GM12878 (cell line): ENCODE data around the gene CBX7. TPM values are rescaled to one million over a fixed set of nuclear protein-coding genes. Genes with fewer than 3 reads are reported as not detected.

ENCODE experiments used
- ATAC-seq: fragments of 200-7000 bp; cut with Tn5 transposase; 3 replicates; pipeline ENCODE4 v1.9.1; 2020; ENCODE audit warnings: mild to moderate bottlenecking, moderate library complexity
- BruUV-seq: library from RNA; stranded (reverse); fragments of 400-500 nt; replicated peaks from 2 replicates; lab custom pipeline; 2021; lab: Mats Ljungman, UMichigan
- CTCF ChIA-PET: fragments of 300-600 bp; sonication (Branson Sonifier 250); formaldehyde crosslinking; extraction: SDS; loops from one replicate; lab custom pipeline; 2021; ENCODE audit warnings: inconsistent platforms; lab: Yijun Ruan, JAX
- POLR2A ChIA-PET: fragments of 350-600 bp; formaldehyde crosslinking; extraction: SDS; loops from one replicate; lab custom pipeline; 2021; ENCODE audit warnings: inconsistent platforms; lab: Charles Lee
- RAD21 ChIA-PET: fragments of 300-600 bp; sonication (Branson Sonifier 250); formaldehyde crosslinking; loops from one replicate; lab custom pipeline; 2023; ENCODE audit warnings: antibody characterized with exemption; ENCODE audit not compliant: unreplicated experiment; lab: Charles Lee
- SMC1A ChIA-PET: fragments of 300-600 bp; sonication (Branson Sonifier 250); formaldehyde crosslinking; loops from one replicate; lab custom pipeline; 2023; ENCODE audit not compliant: unreplicated experiment, uncharacterized antibody; lab: Charles Lee
- DNase-seq: peaks from one replicate; pipeline ENCODE4 v3.0.0-alpha.2; 2011; ENCODE audit warnings: low read depth, low spot score
- FAIRE-seq: peaks from 3 replicates; lab custom pipeline; 2011; peaks lifted over from hg19 to GRCh38; lab: Jason Lieb, UNC
- H2AFZ ChIP-seq: 2 replicates; pipeline ENCODE4 v1.6.0; 2011; ENCODE audit warnings: low read depth, low read length, control low read depth; ENCODE audit not compliant: control insufficient read depth
- H3K27ac ChIP-seq: 2 replicates; pipeline ENCODE4 v1.5.1; 2011; ENCODE audit warnings: control low read depth; ENCODE audit not compliant: control insufficient read depth, insufficient read depth
- H3K27me3 ChIP-seq, 2 experiments: replicated peaks in 1 of 2; 2 replicates each; pipeline versions ENCODE4 v1.6.0 to v1.6.1; 2011; ENCODE audit warnings: low read length in 1 of 2; ENCODE audit not compliant: control insufficient read depth in 2 of 2, insufficient read depth in 2 of 2
- H3K36me3 ChIP-seq, 2 experiments: 2 replicates each; pipeline ENCODE4 v1.5.1; 2011; ENCODE audit warnings: low read length in 1 of 2; ENCODE audit not compliant: control insufficient read depth in 2 of 2, insufficient read depth in 2 of 2
- H3K4me1 ChIP-seq: 2 replicates; pipeline ENCODE4 v1.6.1; 2011; ENCODE audit warnings: mild to moderate bottlenecking, low read length, moderate library complexity, mixed read lengths; ENCODE audit not compliant: control insufficient read depth, insufficient read depth
- H3K4me2 ChIP-seq: 2 replicates; pipeline ENCODE4 v1.6.0; 2011; ENCODE audit warnings: control low read depth; ENCODE audit not compliant: control insufficient read depth, insufficient read depth
- H3K4me3 ChIP-seq: fragments of 200-600 bp; sonication (generic); 2 replicates; pipeline ENCODE4 v1.5.1; 2016
- H3K79me2 ChIP-seq: 2 replicates; pipeline ENCODE4 v1.6.0; 2011; ENCODE audit warnings: low read length; ENCODE audit not compliant: control insufficient read depth, insufficient read depth
- H3K9ac ChIP-seq: 2 replicates; pipeline ENCODE4 v1.8.0; 2011; ENCODE audit warnings: low read length, control low read depth, mixed read lengths; ENCODE audit not compliant: control insufficient read depth, insufficient read depth
- H3K9me3 ChIP-seq: replicated peaks from 3 replicates; pipeline ENCODE4 v1.5.1; 2011; ENCODE audit warnings: mild to moderate bottlenecking, low read length; ENCODE audit not compliant: control insufficient read depth, insufficient read depth
- H4K20me1 ChIP-seq: 2 replicates; pipeline ENCODE4 v1.6.0; 2011; ENCODE audit not compliant: control insufficient read depth, insufficient read depth
- ATF7 ChIP-seq: fragments of 450-650 bp; IDR thresholded peaks from 2 replicates; pipeline ENCODE4 v1.6.1; 2016; ENCODE audit warnings: low read depth, mild to moderate bottlenecking
- CBX3 ChIP-seq: fragments of 200-600 bp; sonication (generic); IDR thresholded peaks from 2 replicates; pipeline ENCODE4 v1.6.1; 2016; ENCODE audit warnings: low read depth, borderline replicate concordance
- EED ChIP-seq: sonication (generic); IDR thresholded peaks from 2 replicates; pipeline ENCODE4 v1.6.1; 2016; ENCODE audit warnings: antibody characterized with exemption, low read depth
- NFXL1 ChIP-seq: fragments of 450-650 bp; IDR thresholded peaks from 2 replicates; pipeline ENCODE4 v1.6.1; 2017; ENCODE audit warnings: antibody characterized with exemption, mild to moderate bottlenecking, borderline replicate concordance
- NR2F1 ChIP-seq: fragments of 450-650 bp; conservative IDR thresholded peaks from 2 replicates; pipeline ENCODE4 v1.6.1; 2017; ENCODE audit warnings: mild to moderate bottlenecking
- NRF1 ChIP-seq: conservative IDR thresholded peaks from 2 replicates; pipeline ENCODE4 v1.6.1; 2011; ENCODE audit warnings: mild to moderate bottlenecking, low read depth, low read length, improper control_type of control experiment
- STAT1 ChIP-seq: fragments of 450-650 bp; conservative IDR thresholded peaks from 2 replicates; pipeline ENCODE4 v1.6.1; 2014; ENCODE audit warnings: antibody characterized with exemption, mild to moderate bottlenecking
- TCF7 ChIP-seq: IDR thresholded peaks from 2 replicates; pipeline ENCODE4 v1.6.1; 2014; ENCODE audit warnings: antibody characterized with exemption, borderline replicate concordance
- WGBS: methylation state at CpG from one replicate; pipeline ENCODE4 v1.1.6; 2016; ENCODE audit warnings: low lambda C conversion rate; ENCODE audit not compliant: insufficient replicate concordance, insufficient coverage; ENCODE audit errors: missing lambda C conversion rate; 5-methylcytosine and 5-hydroxymethylcytosine counted together
- in situ Hi-C: fragments of 300-500 bp; cut with MboI; formaldehyde crosslinking; loops from 9 replicates; pipeline ENCODE4 v1.14.3; 2018; ENCODE audit warnings: mixed read lengths
- intact Hi-C: fragments of 100-400 bp; cut with micrococcal nuclease; formaldehyde crosslinking; loops from one replicate; pipeline ENCODE4 v1.14.2; 2022; ENCODE audit not compliant: unreplicated experiment
- polyA plus RNA-seq, 11 experiments: library from polyadenylated mRNA; depleted of rRNA in 4 of 11; unstranded in 6 of 11; stranded (reverse) in 5 of 11; fragments of >200 nt; fragmentation: Nextera tagmentation in 4 of 11; fragmentation: Illumina TruSeq in 1 of 11; extraction: Ambion mirVana in 4 of 11; extraction: Trizol in 1 of 11; gene quantifications; 1 replicate in 1 of 11; 2 replicates in 10 of 11; pipeline versions ENCODE4 v1.2.1 to v1.2.3, GENCODE V29; 2011 to 2016; ENCODE audit warnings: inconsistent platforms in 2 of 11, missing spikeins in 2 of 11, low read depth in 1 of 11
- total RNA-seq, 4 experiments: library from RNA; depleted of rRNA in 3 of 4; stranded (reverse); fragments of >200 nt in 3 of 4; fragmentation: Illumina TruSeq in 1 of 4; extraction: Trizol in 1 of 4; gene quantifications; 2 replicates each; pipeline versions ENCODE4 v1.2.1 to v1.2.3, GENCODE V29; 2013 to 2021
- TF ChIP-seq, protein P1 (sequence below): IDR thresholded peaks from 2 replicates; pipeline ENCODE4 v1.6.1; 2011; ENCODE audit warnings: low read depth, mild to moderate bottlenecking, low read length, moderate library complexity, borderline replicate concordance; ENCODE audit errors: extremely low read depth
- TF ChIP-seq, protein P2 (sequence below): fragments of 450-650 bp; IDR thresholded peaks from 2 replicates; pipeline ENCODE4 v1.6.1; 2014; ENCODE audit warnings: mild to moderate bottlenecking
- TF ChIP-seq, protein P3 (sequence below): IDR thresholded peaks from 2 replicates; pipeline ENCODE4 v1.6.1; 2011; ENCODE audit warnings: borderline replicate concordance, low read depth, mild to moderate bottlenecking, moderate library complexity, low read length; ENCODE audit not compliant: insufficient read depth, poor library complexity, severe bottlenecking
- TF ChIP-seq, protein P4 (sequence below): IDR thresholded peaks from 2 replicates; pipeline ENCODE4 v1.6.1; 2011; ENCODE audit warnings: mild to moderate bottlenecking, low read depth, low read length, moderate library complexity; ENCODE audit not compliant: insufficient replicate concordance
- TF ChIP-seq, protein P5 (sequence below): fragments of 150-350 bp; IDR thresholded peaks from 2 replicates; pipeline ENCODE4 v1.6.1; 2016; ENCODE audit warnings: low read depth, low read length

The CBX7 gene
- total and polyA plus RNA-seq, 10 of the 15 experiments (the other 5 are each of a cell fraction or from before 2014, with no cell fraction given) = 0.18 to 17.2 (median 5.6) TPM

DNA sequence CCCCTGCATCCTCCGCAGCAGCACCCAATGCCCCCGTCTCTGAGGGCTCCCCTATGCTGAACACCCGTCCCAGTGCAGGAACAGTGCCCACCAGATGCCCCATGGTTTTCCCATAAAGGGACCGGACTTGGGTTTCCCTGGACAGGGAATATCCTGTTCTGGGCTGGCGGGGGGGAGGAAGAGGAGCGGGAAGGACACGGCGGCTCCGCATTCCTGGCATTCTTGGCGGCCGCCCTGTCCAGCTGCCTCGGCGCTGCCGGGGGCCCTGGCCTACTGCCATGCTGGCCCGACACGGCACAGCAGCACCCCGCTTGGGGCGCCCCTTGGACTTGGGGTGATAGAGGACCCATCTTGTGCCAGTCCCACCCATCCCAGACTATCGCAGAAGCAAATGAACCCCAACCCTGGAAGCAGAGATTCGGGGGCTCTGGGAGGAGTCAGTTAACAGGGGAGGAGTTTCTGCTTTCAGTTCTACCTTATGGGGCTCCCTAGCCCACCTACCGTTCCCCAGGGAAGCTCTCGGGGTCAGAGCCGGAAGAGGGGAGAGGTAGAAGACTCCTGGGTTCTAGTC lies 23.7 kb upstream of the CBX7 start (continued):
- TF ChIP-seq, protein P1, sequence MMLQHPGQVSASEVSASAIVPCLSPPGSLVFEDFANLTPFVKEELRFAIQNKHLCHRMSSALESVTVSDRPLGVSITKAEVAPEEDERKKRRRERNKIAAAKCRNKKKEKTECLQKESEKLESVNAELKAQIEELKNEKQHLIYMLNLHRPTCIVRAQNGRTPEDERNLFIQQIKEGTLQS = no peak
- TF ChIP-seq TCF7 (no peak), EED (no peak), NFXL1 (no peak), ATF7 (no peak)
- TF ChIP-seq, protein P2, sequence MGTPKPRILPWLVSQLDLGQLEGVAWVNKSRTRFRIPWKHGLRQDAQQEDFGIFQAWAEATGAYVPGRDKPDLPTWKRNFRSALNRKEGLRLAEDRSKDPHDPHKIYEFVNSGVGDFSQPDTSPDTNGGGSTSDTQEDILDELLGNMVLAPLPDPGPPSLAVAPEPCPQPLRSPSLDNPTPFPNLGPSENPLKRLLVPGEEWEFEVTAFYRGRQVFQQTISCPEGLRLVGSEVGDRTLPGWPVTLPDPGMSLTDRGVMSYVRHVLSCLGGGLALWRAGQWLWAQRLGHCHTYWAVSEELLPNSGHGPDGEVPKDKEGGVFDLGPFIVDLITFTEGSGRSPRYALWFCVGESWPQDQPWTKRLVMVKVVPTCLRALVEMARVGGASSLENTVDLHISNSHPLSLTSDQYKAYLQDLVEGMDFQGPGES = no peak
- TF ChIP-seq, protein P3, sequence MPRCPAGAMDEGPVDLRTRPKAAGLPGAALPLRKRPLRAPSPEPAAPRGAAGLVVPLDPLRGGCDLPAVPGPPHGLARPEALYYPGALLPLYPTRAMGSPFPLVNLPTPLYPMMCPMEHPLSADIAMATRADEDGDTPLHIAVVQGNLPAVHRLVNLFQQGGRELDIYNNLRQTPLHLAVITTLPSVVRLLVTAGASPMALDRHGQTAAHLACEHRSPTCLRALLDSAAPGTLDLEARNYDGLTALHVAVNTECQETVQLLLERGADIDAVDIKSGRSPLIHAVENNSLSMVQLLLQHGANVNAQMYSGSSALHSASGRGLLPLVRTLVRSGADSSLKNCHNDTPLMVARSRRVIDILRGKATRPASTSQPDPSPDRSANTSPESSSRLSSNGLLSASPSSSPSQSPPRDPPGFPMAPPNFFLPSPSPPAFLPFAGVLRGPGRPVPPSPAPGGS = no peak

DNA sequence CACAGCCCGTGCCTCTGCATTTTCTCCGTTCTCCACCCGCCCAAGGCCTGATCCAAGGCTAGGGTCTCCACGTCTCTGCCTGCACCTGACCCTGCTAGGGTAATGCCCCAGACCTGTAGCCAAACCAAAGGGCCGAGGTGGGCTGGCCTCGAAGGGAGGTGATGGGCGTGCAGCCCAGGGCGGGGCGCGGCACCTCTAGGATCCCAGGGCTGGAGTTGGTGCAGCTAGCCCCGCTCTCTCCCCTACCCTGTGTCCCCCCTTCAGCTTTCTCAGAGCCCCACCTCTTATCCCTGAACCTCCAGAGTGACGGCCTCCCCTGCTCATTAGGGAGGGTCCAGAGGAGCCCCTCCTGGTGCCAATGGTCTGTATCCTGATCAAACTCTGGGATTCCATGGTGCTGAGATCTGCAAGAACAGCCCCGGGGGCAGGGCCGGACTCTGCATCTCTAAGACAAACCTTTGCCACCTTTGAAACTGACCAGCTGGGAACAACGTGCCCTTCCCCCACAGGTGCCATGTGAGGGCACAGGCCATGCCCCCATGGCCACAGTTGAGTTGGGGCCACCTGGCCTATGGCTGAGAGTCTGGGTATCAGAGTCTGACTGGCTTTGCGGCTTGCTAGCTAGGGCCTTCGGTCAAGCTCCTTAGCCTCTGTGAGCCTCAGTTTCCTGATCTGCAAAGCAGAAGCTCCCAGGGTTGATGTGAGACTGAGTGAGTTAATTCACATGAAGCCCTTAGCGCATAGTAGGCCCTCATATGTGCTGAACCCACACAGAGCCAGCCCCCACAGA lies 23.1 kb upstream of the CBX7 start:
- no peak overlapping the region for H3K27ac ChIP-seq
- H3K4me3 ChIP-seq = no peak overlapping the region
- no TSS peak for BruUV-seq
- H3K36me3 ChIP-seq = no peaks in the 10 kb centered on the region
- H2AFZ ChIP-seq = no peak overlapping the region
- in situ Hi-C loops = no loop called here
- H3K9me3 ChIP-seq = no peaks in the 10 kb centered on the region
- intact Hi-C loops = no loop called here
- FAIRE-seq (no peak), DNase-seq (no peak), ATAC-seq (no peak)
- no peaks in the 10 kb centered on the region for H3K79me2 ChIP-seq
- H3K9ac ChIP-seq = no peak overlapping the region
- H4K20me1 ChIP-seq = no peaks in the 10 kb centered on the region
- 72% methylated on average over 18 of the region's 18 CpGs for WGBS
- CTCF ChIA-PET = interaction anchor here (0.6 to 1.1 kb wide), 2 partner anchors 139 to 204 kb away, joined by 3 read pairs; no protein-coding TSS in a partner anchor
- H3K4me1 ChIP-seq = peaks cover 15% of the 10 kb centered on the region
- SMC1A ChIA-PET = no interaction called here
- RAD21 ChIA-PET = no interaction called here
- no peaks in the 10 kb centered on the region for H3K27me3 ChIP-seq
- POLR2A ChIA-PET = no interaction called here
- H3K4me2 ChIP-seq = no peak overlapping the region
- TF ChIP-seq, protein P4, sequence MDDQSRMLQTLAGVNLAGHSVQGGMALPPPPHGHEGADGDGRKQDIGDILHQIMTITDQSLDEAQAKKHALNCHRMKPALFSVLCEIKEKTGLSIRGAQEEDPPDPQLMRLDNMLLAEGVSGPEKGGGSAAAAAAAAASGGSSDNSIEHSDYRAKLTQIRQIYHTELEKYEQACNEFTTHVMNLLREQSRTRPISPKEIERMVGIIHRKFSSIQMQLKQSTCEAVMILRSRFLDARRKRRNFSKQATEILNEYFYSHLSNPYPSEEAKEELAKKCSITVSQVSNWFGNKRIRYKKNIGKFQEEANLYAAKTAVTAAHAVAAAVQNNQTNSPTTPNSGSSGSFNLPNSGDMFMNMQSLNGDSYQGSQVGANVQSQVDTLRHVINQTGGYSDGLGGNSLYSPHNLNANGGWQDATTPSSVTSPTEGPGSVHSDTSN = no peak
- TF ChIP-seq NR2F1 (no peak), CBX3 (no peak), STAT1 (no peak), NRF1 (no peak)
- TF ChIP-seq, protein P5, sequence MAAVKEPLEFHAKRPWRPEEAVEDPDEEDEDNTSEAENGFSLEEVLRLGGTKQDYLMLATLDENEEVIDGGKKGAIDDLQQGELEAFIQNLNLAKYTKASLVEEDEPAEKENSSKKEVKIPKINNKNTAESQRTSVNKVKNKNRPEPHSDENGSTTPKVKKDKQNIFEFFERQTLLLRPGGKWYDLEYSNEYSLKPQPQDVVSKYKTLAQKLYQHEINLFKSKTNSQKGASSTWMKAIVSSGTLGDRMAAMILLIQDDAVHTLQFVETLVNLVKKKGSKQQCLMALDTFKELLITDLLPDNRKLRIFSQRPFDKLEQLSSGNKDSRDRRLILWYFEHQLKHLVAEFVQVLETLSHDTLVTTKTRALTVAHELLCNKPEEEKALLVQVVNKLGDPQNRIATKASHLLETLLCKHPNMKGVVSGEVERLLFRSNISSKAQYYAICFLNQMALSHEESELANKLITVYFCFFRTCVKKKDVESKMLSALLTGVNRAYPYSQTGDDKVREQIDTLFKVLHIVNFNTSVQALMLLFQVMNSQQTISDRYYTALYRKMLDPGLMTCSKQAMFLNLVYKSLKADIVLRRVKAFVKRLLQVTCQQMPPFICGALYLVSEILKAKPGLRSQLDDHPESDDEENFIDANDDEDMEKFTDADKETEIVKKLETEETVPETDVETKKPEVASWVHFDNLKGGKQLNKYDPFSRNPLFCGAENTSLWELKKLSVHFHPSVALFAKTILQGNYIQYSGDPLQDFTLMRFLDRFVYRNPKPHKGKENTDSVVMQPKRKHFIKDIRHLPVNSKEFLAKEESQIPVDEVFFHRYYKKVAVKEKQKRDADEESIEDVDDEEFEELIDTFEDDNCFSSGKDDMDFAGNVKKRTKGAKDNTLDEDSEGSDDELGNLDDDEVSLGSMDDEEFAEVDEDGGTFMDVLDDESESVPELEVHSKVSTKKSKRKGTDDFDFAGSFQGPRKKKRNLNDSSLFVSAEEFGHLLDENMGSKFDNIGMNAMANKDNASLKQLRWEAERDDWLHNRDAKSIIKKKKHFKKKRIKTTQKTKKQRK = no peak
